Gastroesophageal sphincter (tissue), 3 donors: ENCODE results near the gene CELF2.

Source experiments
- CTCF ChIP-seq, 4 experiments: fragments of 200-600 bp in 2 of 4; fragments of 450-650 bp in 2 of 4; sonication (generic) in 1 of 4; IDR thresholded peaks; one replicate each; pipeline ENCODE4 v1.5.1; 2017 to 2019; ENCODE audit warnings: antibody characterized with exemption in 4 of 4, mild to moderate bottlenecking in 2 of 4, moderate library complexity in 2 of 4
- EP300 ChIP-seq: sonication (generic); formaldehyde crosslinking; IDR thresholded peaks from one replicate; pipeline ENCODE4 v1.6.1; 2017; ENCODE audit warnings: antibody characterized with exemption, mild to moderate bottlenecking
- POLR2A ChIP-seq, 2 donors: fragments of 450-650 bp; IDR thresholded peaks; one replicate each; pipeline ENCODE4 v1.6.1; 2017; ENCODE audit warnings: antibody characterized with exemption in 2 of 2, mild to moderate bottlenecking in 2 of 2, moderate library complexity in 1 of 2
- POLR2AphosphoS5 ChIP-seq: sonication (generic); formaldehyde crosslinking; IDR thresholded peaks from one replicate; pipeline ENCODE4 v1.6.1; 2017; ENCODE audit warnings: antibody characterized with exemption

DNA sequence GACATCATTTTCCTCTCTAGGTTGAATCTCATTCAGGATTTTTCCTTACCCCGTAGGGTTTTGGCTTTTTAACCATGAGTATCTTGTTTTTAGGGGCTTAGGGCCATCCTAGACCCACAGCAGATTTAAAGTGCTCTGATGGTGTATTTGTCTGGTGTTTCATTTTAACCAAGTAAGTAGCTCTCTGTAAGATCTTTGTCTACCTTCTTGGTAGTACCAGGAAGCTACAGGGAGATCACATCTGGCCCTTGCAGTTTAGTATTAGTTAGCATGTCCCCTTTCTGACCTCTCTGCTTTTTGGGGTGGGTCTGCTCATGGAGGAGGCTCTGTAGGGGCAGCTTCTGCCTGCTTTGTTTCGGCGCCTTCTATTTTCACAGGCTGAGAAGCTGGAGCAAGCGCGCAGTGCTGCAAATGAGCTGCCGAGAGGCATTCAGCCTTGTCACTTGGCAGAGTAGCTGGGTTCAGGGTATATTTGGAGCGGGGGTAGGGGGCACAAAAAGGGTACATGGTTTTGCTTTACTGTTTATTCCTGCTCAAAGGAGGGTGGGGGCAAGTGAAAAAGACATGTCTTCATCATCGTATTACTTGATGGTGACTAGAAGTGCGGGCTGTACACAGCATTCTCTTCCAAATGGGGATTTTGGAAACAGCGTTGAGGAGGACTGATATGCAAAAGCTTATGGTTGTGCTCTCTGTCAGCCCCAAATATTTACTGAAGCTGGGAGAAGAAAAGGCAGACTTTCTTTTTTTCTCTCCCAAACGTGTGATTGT, 146.3 kb downstream of the CELF2 start:
- TF ChIP-seq CTCF (IDR thresholded peaks at IDR 0.05) (no peak), POLR2A (IDR thresholded peaks at IDR 0.05) (no peak), POLR2AphosphoS5 (no peak), EP300 (no peak)
